WTC11 (cell line): ENCODE results near the gene LRP4. TPM values are rescaled to one million over a fixed set of nuclear protein-coding genes. Genes with fewer than 3 reads are reported as not detected.

Source experiments
- CBFB ChIP-seq: sonication (generic); formaldehyde crosslinking; IDR thresholded peaks from 2 replicates; pipeline ENCODE4 v1.8.1; 2022; ENCODE audit warnings: mild to moderate bottlenecking, low read depth, missing genetic modification reagents
- ESRRA ChIP-seq: sonication (generic); formaldehyde crosslinking; IDR thresholded peaks from 2 replicates; pipeline ENCODE4 v1.8.1; 2022; ENCODE audit warnings: mild to moderate bottlenecking, missing genetic modification reagents, borderline replicate concordance
- GABPB1 ChIP-seq: sonication (generic); formaldehyde crosslinking; IDR thresholded peaks from 2 replicates; pipeline ENCODE4 v1.8.1; 2023; ENCODE audit warnings: mild to moderate bottlenecking, missing genetic modification reagents
- HMGA2 ChIP-seq: fragments of 250-450 bp; sonication (Bioruptor Pico); IDR thresholded peaks from 2 replicates; pipeline ENCODE4 v1.4.0; 2021; ENCODE audit warnings: mild to moderate bottlenecking, moderate library complexity
- KAT7 ChIP-seq: sonication (generic); formaldehyde crosslinking; IDR thresholded peaks from 2 replicates; pipeline ENCODE4 v1.8.1; 2023; ENCODE audit warnings: missing genetic modification reagents, mild to moderate bottlenecking, borderline replicate concordance
- MYBL2 ChIP-seq: sonication (generic); formaldehyde crosslinking; IDR thresholded peaks from 2 replicates; pipeline ENCODE4 v1.8.1; 2023; ENCODE audit warnings: mild to moderate bottlenecking, moderate library complexity, missing genetic modification reagents
- NR1H2 ChIP-seq: sonication (generic); formaldehyde crosslinking; IDR thresholded peaks from 2 replicates; pipeline ENCODE4 v1.9.0; 2021; ENCODE audit warnings: mild to moderate bottlenecking, moderate library complexity, missing genetic modification reagents
- NR3C1 ChIP-seq: sonication (generic); formaldehyde crosslinking; conservative IDR thresholded peaks from 2 replicates; pipeline ENCODE4 v1.8.1; 2023; ENCODE audit warnings: low read depth, mild to moderate bottlenecking, missing genetic modification reagents
- OVOL2 ChIP-seq: fragments of 250-450 bp; sonication (Bioruptor Pico); IDR thresholded peaks from 2 replicates; pipeline ENCODE4 v1.9.0; 2021; ENCODE audit warnings: mild to moderate bottlenecking, borderline replicate concordance
- RORB ChIP-seq: fragments of 250-450 bp; sonication (Bioruptor Pico); IDR thresholded peaks from 2 replicates; pipeline ENCODE4 v1.9.0; 2021; ENCODE audit warnings: mild to moderate bottlenecking
- SMAD3 ChIP-seq: sonication (generic); formaldehyde crosslinking; IDR thresholded peaks from 2 replicates; pipeline ENCODE4 v1.8.0; 2022; ENCODE audit warnings: missing genetic modification reagents, mild to moderate bottlenecking, borderline replicate concordance
- TCF7 ChIP-seq: sonication (generic); formaldehyde crosslinking; IDR thresholded peaks from 2 replicates; pipeline ENCODE4 v1.8.0; 2022; ENCODE audit warnings: mild to moderate bottlenecking, low read depth, missing genetic modification reagents, moderate library complexity
- ZNF263 ChIP-seq: sonication (generic); formaldehyde crosslinking; IDR thresholded peaks from 2 replicates; pipeline ENCODE4 v1.8.1; 2022; ENCODE audit warnings: low read depth, mild to moderate bottlenecking, moderate library complexity, missing genetic modification reagents
- ZNF671 ChIP-seq: fragments of 250-450 bp; sonication (Bioruptor Pico); IDR thresholded peaks from 2 replicates; pipeline ENCODE4 v1.8.0; 2021; ENCODE audit warnings: mild to moderate bottlenecking
- total RNA-seq: library from RNA; stranded (reverse); gene quantifications from 3 replicates; pipeline ENCODE4 v1.2.3, GENCODE V29; 2021
- TF ChIP-seq, protein P1 (sequence below): sonication (generic); formaldehyde crosslinking; IDR thresholded peaks from 2 replicates; pipeline ENCODE4 v1.8.0; 2022; ENCODE audit warnings: mild to moderate bottlenecking, missing genetic modification reagents
- TF ChIP-seq, protein P2 (sequence below): sonication (generic); formaldehyde crosslinking; IDR thresholded peaks from 2 replicates; pipeline ENCODE4 v1.8.0; 2023; ENCODE audit warnings: missing genetic modification reagents, mild to moderate bottlenecking, borderline replicate concordance
- TF ChIP-seq, protein P3 (sequence below): sonication (generic); formaldehyde crosslinking; IDR thresholded peaks from 2 replicates; pipeline ENCODE4 v1.8.1; 2023; ENCODE audit warnings: mild to moderate bottlenecking, missing genetic modification reagents
- TF ChIP-seq, protein P4 (sequence below): sonication (generic); formaldehyde crosslinking; IDR thresholded peaks from 2 replicates; pipeline ENCODE4 v1.8.1; 2023; ENCODE audit warnings: mild to moderate bottlenecking, missing genetic modification reagents, borderline replicate concordance
- TF ChIP-seq, protein P5 (sequence below): sonication (generic); formaldehyde crosslinking; conservative IDR thresholded peaks from 2 replicates; pipeline ENCODE4 v1.8.1; 2023; ENCODE audit warnings: mild to moderate bottlenecking, low read depth, missing genetic modification reagents, moderate library complexity
- TF ChIP-seq, protein P6 (sequence below): sonication (generic); formaldehyde crosslinking; IDR thresholded peaks from 2 replicates; pipeline ENCODE4 v1.8.1; 2022; ENCODE audit warnings: mild to moderate bottlenecking, missing genetic modification reagents, moderate library complexity, borderline replicate concordance

Gene LRP4
- total RNA-seq, 1 experiment from 2014 or later = 39.5 TPM

DNA sequence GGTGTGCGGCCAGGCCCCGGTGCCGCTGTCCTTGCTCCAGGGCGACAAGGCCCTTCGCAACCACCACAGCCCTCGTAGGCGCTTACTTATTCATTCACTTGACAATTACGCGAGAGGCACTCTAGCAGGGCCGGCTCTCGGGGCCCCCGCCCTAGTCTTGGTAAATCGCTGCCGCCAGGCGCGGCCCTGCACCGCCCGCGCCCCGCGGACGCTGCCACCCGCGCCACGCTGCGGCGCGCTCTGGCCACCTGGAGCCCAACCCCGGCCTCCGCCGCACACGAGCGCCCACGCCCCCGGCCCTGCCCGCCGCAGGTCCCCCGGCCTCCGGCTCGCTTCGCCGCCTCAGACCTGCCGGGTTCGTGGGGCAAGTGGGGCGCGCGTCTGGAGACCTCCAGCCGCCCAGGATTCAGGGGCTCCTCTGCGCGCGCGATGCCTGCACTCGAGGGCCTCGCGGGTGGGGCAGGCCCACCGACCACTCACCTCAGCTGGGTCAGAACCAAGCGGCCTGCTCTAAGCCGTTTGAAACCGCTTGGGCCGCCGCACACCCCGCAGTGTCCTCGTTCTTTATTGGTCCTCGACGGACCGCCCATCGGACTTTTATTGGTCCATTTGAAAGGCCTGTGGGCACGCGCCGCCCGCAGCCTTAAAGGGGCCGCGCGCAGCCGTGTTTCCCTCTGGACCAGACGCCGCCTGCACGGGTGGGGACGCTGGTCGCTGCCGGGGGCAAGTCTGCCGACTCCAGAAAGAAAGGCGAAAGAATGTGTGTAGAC, 72.4 kb downstream of the LRP4 start, which contains the start of gene CKAP5 (continued):
- TF ChIP-seq, protein P1, sequence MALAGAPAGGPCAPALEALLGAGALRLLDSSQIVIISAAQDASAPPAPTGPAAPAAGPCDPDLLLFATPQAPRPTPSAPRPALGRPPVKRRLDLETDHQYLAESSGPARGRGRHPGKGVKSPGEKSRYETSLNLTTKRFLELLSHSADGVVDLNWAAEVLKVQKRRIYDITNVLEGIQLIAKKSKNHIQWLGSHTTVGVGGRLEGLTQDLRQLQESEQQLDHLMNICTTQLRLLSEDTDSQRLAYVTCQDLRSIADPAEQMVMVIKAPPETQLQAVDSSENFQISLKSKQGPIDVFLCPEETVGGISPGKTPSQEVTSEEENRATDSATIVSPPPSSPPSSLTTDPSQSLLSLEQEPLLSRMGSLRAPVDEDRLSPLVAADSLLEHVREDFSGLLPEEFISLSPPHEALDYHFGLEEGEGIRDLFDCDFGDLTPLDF = peak; percentile 90
- TF ChIP-seq GABPB1 (CRISPR knock-in tag) = peak; percentile 80; the same call in 1 of the 2 replicates
- TF ChIP-seq, protein P2, sequence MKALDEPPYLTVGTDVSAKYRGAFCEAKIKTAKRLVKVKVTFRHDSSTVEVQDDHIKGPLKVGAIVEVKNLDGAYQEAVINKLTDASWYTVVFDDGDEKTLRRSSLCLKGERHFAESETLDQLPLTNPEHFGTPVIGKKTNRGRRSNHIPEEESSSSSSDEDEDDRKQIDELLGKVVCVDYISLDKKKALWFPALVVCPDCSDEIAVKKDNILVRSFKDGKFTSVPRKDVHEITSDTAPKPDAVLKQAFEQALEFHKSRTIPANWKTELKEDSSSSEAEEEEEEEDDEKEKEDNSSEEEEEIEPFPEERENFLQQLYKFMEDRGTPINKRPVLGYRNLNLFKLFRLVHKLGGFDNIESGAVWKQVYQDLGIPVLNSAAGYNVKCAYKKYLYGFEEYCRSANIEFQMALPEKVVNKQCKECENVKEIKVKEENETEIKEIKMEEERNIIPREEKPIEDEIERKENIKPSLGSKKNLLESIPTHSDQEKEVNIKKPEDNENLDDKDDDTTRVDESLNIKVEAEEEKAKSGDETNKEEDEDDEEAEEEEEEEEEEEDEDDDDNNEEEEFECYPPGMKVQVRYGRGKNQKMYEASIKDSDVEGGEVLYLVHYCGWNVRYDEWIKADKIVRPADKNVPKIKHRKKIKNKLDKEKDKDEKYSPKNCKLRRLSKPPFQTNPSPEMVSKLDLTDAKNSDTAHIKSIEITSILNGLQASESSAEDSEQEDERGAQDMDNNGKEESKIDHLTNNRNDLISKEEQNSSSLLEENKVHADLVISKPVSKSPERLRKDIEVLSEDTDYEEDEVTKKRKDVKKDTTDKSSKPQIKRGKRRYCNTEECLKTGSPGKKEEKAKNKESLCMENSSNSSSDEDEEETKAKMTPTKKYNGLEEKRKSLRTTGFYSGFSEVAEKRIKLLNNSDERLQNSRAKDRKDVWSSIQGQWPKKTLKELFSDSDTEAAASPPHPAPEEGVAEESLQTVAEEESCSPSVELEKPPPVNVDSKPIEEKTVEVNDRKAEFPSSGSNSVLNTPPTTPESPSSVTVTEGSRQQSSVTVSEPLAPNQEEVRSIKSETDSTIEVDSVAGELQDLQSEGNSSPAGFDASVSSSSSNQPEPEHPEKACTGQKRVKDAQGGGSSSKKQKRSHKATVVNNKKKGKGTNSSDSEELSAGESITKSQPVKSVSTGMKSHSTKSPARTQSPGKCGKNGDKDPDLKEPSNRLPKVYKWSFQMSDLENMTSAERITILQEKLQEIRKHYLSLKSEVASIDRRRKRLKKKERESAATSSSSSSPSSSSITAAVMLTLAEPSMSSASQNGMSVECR = peak; percentile 80; the same call in 1 of the 2 replicates
- TF ChIP-seq, protein P3, sequence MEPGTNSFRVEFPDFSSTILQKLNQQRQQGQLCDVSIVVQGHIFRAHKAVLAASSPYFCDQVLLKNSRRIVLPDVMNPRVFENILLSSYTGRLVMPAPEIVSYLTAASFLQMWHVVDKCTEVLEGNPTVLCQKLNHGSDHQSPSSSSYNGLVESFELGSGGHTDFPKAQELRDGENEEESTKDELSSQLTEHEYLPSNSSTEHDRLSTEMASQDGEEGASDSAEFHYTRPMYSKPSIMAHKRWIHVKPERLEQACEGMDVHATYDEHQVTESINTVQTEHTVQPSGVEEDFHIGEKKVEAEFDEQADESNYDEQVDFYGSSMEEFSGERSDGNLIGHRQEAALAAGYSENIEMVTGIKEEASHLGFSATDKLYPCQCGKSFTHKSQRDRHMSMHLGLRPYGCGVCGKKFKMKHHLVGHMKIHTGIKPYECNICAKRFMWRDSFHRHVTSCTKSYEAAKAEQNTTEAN (CRISPR knock-in tag) = no peak
- no peak for TF ChIP-seq HMGA2 (CRISPR knock-in tag)
- TF ChIP-seq ZNF263 (CRISPR knock-in tag) = 0 out of 2 replicates have a peak, but pooled peaks have one; percentile 33
- TF ChIP-seq, protein P4, sequence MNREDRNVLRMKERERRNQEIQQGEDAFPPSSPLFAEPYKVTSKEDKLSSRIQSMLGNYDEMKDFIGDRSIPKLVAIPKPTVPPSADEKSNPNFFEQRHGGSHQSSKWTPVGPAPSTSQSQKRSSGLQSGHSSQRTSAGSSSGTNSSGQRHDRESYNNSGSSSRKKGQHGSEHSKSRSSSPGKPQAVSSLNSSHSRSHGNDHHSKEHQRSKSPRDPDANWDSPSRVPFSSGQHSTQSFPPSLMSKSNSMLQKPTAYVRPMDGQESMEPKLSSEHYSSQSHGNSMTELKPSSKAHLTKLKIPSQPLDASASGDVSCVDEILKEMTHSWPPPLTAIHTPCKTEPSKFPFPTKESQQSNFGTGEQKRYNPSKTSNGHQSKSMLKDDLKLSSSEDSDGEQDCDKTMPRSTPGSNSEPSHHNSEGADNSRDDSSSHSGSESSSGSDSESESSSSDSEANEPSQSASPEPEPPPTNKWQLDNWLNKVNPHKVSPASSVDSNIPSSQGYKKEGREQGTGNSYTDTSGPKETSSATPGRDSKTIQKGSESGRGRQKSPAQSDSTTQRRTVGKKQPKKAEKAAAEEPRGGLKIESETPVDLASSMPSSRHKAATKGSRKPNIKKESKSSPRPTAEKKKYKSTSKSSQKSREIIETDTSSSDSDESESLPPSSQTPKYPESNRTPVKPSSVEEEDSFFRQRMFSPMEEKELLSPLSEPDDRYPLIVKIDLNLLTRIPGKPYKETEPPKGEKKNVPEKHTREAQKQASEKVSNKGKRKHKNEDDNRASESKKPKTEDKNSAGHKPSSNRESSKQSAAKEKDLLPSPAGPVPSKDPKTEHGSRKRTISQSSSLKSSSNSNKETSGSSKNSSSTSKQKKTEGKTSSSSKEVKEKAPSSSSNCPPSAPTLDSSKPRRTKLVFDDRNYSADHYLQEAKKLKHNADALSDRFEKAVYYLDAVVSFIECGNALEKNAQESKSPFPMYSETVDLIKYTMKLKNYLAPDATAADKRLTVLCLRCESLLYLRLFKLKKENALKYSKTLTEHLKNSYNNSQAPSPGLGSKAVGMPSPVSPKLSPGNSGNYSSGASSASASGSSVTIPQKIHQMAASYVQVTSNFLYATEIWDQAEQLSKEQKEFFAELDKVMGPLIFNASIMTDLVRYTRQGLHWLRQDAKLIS = no peak
- TF ChIP-seq CBFB = no peak
- no peak for TF ChIP-seq NR1H2 (CRISPR knock-in tag)
- TF ChIP-seq ZNF671 (CRISPR knock-in tag) = no peak
- no peak for TF ChIP-seq ESRRA (CRISPR knock-in tag)
- no peak for TF ChIP-seq OVOL2
- no peak for TF ChIP-seq NR3C1 (CRISPR knock-in tag)
- peak; percentile 100 for TF ChIP-seq MYBL2
- TF ChIP-seq, protein P5, sequence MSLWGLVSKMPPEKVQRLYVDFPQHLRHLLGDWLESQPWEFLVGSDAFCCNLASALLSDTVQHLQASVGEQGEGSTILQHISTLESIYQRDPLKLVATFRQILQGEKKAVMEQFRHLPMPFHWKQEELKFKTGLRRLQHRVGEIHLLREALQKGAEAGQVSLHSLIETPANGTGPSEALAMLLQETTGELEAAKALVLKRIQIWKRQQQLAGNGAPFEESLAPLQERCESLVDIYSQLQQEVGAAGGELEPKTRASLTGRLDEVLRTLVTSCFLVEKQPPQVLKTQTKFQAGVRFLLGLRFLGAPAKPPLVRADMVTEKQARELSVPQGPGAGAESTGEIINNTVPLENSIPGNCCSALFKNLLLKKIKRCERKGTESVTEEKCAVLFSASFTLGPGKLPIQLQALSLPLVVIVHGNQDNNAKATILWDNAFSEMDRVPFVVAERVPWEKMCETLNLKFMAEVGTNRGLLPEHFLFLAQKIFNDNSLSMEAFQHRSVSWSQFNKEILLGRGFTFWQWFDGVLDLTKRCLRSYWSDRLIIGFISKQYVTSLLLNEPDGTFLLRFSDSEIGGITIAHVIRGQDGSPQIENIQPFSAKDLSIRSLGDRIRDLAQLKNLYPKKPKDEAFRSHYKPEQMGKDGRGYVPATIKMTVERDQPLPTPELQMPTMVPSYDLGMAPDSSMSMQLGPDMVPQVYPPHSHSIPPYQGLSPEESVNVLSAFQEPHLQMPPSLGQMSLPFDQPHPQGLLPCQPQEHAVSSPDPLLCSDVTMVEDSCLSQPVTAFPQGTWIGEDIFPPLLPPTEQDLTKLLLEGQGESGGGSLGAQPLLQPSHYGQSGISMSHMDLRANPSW = no peak
- TF ChIP-seq SMAD3 (CRISPR knock-in tag) = 0 out of 2 replicates have a peak, but pooled peaks have one; percentile 71
- TF ChIP-seq TCF7 (CRISPR knock-in tag) = peak; percentile 39; the same call in 1 of the 2 replicates
- TF ChIP-seq, protein P6, sequence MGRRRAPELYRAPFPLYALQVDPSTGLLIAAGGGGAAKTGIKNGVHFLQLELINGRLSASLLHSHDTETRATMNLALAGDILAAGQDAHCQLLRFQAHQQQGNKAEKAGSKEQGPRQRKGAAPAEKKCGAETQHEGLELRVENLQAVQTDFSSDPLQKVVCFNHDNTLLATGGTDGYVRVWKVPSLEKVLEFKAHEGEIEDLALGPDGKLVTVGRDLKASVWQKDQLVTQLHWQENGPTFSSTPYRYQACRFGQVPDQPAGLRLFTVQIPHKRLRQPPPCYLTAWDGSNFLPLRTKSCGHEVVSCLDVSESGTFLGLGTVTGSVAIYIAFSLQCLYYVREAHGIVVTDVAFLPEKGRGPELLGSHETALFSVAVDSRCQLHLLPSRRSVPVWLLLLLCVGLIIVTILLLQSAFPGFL = no peak
- no peak for TF ChIP-seq RORB (CRISPR knock-in tag)
- TF ChIP-seq KAT7 (CRISPR knock-in tag) = no peak
